Endothelial cell of umbilical vein (primary cell): ENCODE data around the gene NENF. TPM values are rescaled to one million over a fixed set of nuclear protein-coding genes. Genes with fewer than 3 reads are reported as not detected.

Source experiments
- BruUV-seq: library from RNA; stranded (reverse); fragments of 400-500 nt; replicated peaks from 2 replicates; lab custom pipeline; 2021; lab: Mats Ljungman, UMichigan
- CTCF ChIA-PET: fragments of 300-600, 350-600 bp; sonication (Branson Sonifier 250); formaldehyde crosslinking; loops from one replicate; lab custom pipeline; 2021; ENCODE audit warnings: antibody characterized with exemption, inconsistent platforms; lab: Charles Lee
- POLR2A ChIA-PET: fragments of 300-600, 350-600 bp; sonication (Branson Sonifier 250); formaldehyde crosslinking; loops from one replicate; lab custom pipeline; 2021; ENCODE audit warnings: antibody characterized with exemption, inconsistent platforms; lab: Charles Lee
- DNase-seq: peaks from one replicate; pipeline ENCODE4 v3.0.0-alpha.2; 2011; ENCODE audit warnings: low read depth, low spot score
- FAIRE-seq: peaks from 2 replicates; lab custom pipeline; 2011; peaks lifted over from hg19 to GRCh38; lab: Jason Lieb, UNC
- H2AFZ ChIP-seq: 2 replicates; pipeline ENCODE4 v1.6.0; 2012; ENCODE audit warnings: low read depth, low read length, control low read depth, inconsistent platforms
- H3K27ac ChIP-seq: 2 replicates; pipeline ENCODE4 v1.5.1; 2011; ENCODE audit warnings: low read depth, mild to moderate bottlenecking, control low read depth, low read length, moderate library complexity; ENCODE audit not compliant: insufficient read depth
- H3K27me3 ChIP-seq, 2 experiments: 2 replicates each; pipeline versions ENCODE4 v1.6.0 to v1.6.1; 2011; ENCODE audit warnings: low read length in 2 of 2, mixed read lengths in 1 of 2; ENCODE audit not compliant: control insufficient read depth in 2 of 2, insufficient read depth in 2 of 2
- H3K36me3 ChIP-seq, 2 experiments: 2 replicates in 1 of 2; 3 replicates in 1 of 2; pipeline ENCODE4 v1.5.1; 2011; ENCODE audit warnings: low read length in 2 of 2, mild to moderate bottlenecking in 1 of 2, moderate library complexity in 1 of 2; ENCODE audit not compliant: control insufficient read depth in 2 of 2, insufficient read depth in 2 of 2; ENCODE audit errors: extremely low read depth in 1 of 2
- H3K4me1 ChIP-seq: 3 replicates; pipeline ENCODE4 v1.5.1; 2011; ENCODE audit warnings: mild to moderate bottlenecking, low read length; ENCODE audit not compliant: control insufficient read depth, insufficient read depth; ENCODE audit errors: extremely low read depth
- H3K4me2 ChIP-seq: 2 replicates; pipeline ENCODE4 v1.6.1; 2011; ENCODE audit warnings: low read length, control low read depth, mixed read lengths; ENCODE audit not compliant: insufficient read depth
- H3K4me3 ChIP-seq, 3 experiments: fragments of 200-600 bp in 1 of 3; sonication (generic), shearing (Covaris generic) in 1 of 3; replicated peaks in 1 of 3; 2 replicates each; pipeline ENCODE4 v1.5.1; 2011 to 2016; ENCODE audit warnings: control low read depth in 3 of 3, low read length in 3 of 3, mild to moderate bottlenecking in 2 of 3, inconsistent platforms in 1 of 3, low read depth in 1 of 3, moderate library complexity in 1 of 3; ENCODE audit not compliant: insufficient read depth in 1 of 3
- H3K79me2 ChIP-seq: 2 replicates; pipeline ENCODE4 v1.6.0; 2012; ENCODE audit warnings: low read length, inconsistent platforms; ENCODE audit not compliant: control insufficient read depth, insufficient read depth
- H3K9ac ChIP-seq: replicated peaks from 2 replicates; pipeline ENCODE3; 2011; ENCODE audit warnings: low read length, control low read depth; ENCODE audit not compliant: insufficient read depth; ENCODE audit errors: extremely low read depth
- H3K9me1 ChIP-seq: replicated peaks from 3 replicates; pipeline ENCODE4 v1.6.0; 2011; ENCODE audit warnings: mild to moderate bottlenecking, low read length; ENCODE audit not compliant: control insufficient read depth, insufficient read depth; ENCODE audit errors: extremely low read depth
- H3K9me3 ChIP-seq: replicated peaks from 2 replicates; pipeline ENCODE4 v1.5.1; 2012; ENCODE audit warnings: low read length, inconsistent platforms; ENCODE audit not compliant: control insufficient read depth, insufficient read depth
- H4K20me1 ChIP-seq: replicated peaks from 2 replicates; pipeline ENCODE3; 2011; ENCODE audit warnings: mild to moderate bottlenecking, low read length; ENCODE audit not compliant: control insufficient read depth, insufficient read depth; ENCODE audit errors: extremely low read depth
- EZH2 ChIP-seq: IDR thresholded peaks from 2 replicates; pipeline ENCODE4 v1.6.1; 2012; ENCODE audit warnings: borderline replicate concordance, low read depth, mild to moderate bottlenecking, moderate library complexity, low read length, inconsistent platforms; ENCODE audit not compliant: severe bottlenecking
- FOS ChIP-seq: IDR thresholded peaks from 2 replicates; pipeline ENCODE4 v1.6.1; 2011; ENCODE audit warnings: mild to moderate bottlenecking, low read length, moderate library complexity, borderline replicate concordance; ENCODE audit not compliant: insufficient read depth
- GATA2 ChIP-seq: IDR thresholded peaks from 2 replicates; pipeline ENCODE4 v1.7.0; 2011; ENCODE audit warnings: low read depth, mild to moderate bottlenecking, moderate library complexity, mixed read lengths, low read length; ENCODE audit not compliant: insufficient read length, insufficient read depth
- JUN ChIP-seq: IDR thresholded peaks from 2 replicates; pipeline ENCODE4 v1.6.1; 2011; ENCODE audit warnings: borderline replicate concordance, low read depth; ENCODE audit not compliant: insufficient read length, insufficient read depth
- MYC ChIP-seq: IDR thresholded peaks from one replicate; pipeline ENCODE4 v1.6.1; 2011; ENCODE audit warnings: mild to moderate bottlenecking, low read depth, low read length
- POLR2A ChIP-seq: IDR thresholded peaks from 2 replicates; pipeline ENCODE4 v1.6.1; 2012; ENCODE audit warnings: low read depth, mild to moderate bottlenecking, control low read depth, low read length
- POLR2AphosphoS5 ChIP-seq: IDR thresholded peaks from 2 replicates; pipeline ENCODE4 v1.6.1; 2012; ENCODE audit warnings: low read depth, mild to moderate bottlenecking, control low read depth, low read length, moderate library complexity; ENCODE audit not compliant: insufficient read depth
- dilution Hi-C: fragments of 300-500 bp; cut with MboI; formaldehyde crosslinking; loops from one replicate; pipeline ENCODE4 v1.15.0; 2019; ENCODE audit warnings: low sequenced_read_pairs; ENCODE audit not compliant: extremely low pct_ligation_motif_present
- intact Hi-C: fragments of 100-400 bp; cut with micrococcal nuclease; formaldehyde crosslinking; loops from one replicate; pipeline ENCODE4 v1.10.0; 2022
- polyA plus RNA-seq, 4 experiments: library from polyadenylated mRNA; depleted of rRNA in 3 of 4; stranded (reverse) in 3 of 4; unstranded in 1 of 4; fragments of >200 nt; gene quantifications; 2 replicates each; pipeline versions ENCODE4 v1.2.1 to v1.2.3, GENCODE V29; 2011 to 2012; ENCODE audit warnings: missing spikeins in 1 of 4
- total RNA-seq: library from RNA; stranded (reverse); gene quantifications from 2 replicates; pipeline ENCODE4 v1.2.3, GENCODE V29; 2021
- TF ChIP-seq, protein P1 (sequence below): IDR thresholded peaks from 2 replicates; pipeline ENCODE4 v1.6.1; 2011; ENCODE audit not compliant: insufficient read depth, insufficient read length
- TF ChIP-seq, protein P2 (sequence below), 2 donors: IDR thresholded peaks; 1 replicate in 1 of 2; 2 replicates in 1 of 2; pipeline ENCODE4 v1.5.1; 2011; ENCODE audit warnings: low read length in 2 of 2, mild to moderate bottlenecking in 2 of 2, moderate library complexity in 2 of 2, control low read depth in 1 of 2, inconsistent platforms in 1 of 2, low read depth in 1 of 2; ENCODE audit not compliant: insufficient read depth in 1 of 2; ENCODE audit errors: extremely low read depth in 1 of 2

Gene NENF
- total and polyA plus RNA-seq, 2 donors (not counting 3 experiments of a cell fraction or from before 2014, with no cell fraction given): 19.8 to 23.0 TPM

DNA sequence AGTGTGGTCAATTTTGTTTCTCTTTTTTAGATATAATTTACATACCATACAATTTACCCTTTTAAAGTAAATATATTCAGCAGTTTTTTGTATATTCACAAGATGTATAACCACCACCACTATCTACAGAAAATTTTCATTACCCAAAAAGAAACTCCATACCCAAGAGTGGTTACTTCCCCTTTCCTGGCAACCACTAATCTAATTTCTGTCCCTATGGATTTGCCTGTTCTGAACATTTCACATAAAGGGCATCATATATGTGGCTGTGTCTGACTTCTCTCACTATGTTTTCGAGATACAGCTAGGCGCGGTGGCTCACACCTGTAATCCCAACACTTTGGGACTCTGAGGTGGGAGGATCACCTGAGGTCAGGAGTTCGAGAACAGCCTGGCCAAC is 31.7 kb upstream of the NENF start:
- H3K9me3 ChIP-seq: no peaks in the 10 kb centered on the region
- no peak overlapping the region for H3K9ac ChIP-seq
- dilution Hi-C loops (no loop called here), intact Hi-C loops (no loop called here)
- BruUV-seq: no TSS peak
- no peaks in the 10 kb centered on the region for H3K79me2 ChIP-seq
- no peak overlapping the region for H3K27ac ChIP-seq
- peaks cover 4% of the 10 kb centered on the region for H3K4me1 ChIP-seq
- H3K27me3 ChIP-seq: no peaks in the 10 kb centered on the region
- H3K36me3 ChIP-seq: no peaks in the 10 kb centered on the region
- no peak overlapping the region for H3K4me2 ChIP-seq
- H4K20me1 ChIP-seq: no peaks in the 10 kb centered on the region
- DNase-seq: no peak
- ChIA-PET POLR2A (no interaction called here), CTCF (no interaction called here)
- FAIRE-seq: no peak
- no peaks in the 10 kb centered on the region for H3K9me1 ChIP-seq
- H2AFZ ChIP-seq: no peak overlapping the region
- no peak overlapping the region for H3K4me3 ChIP-seq
- TF ChIP-seq FOS: no peak
- TF ChIP-seq JUN: no peak
- TF ChIP-seq GATA2: no peak
- TF ChIP-seq, protein P1, sequence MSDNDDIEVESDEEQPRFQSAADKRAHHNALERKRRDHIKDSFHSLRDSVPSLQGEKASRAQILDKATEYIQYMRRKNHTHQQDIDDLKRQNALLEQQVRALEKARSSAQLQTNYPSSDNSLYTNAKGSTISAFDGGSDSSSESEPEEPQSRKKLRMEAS: no peak
- TF ChIP-seq, protein P2, sequence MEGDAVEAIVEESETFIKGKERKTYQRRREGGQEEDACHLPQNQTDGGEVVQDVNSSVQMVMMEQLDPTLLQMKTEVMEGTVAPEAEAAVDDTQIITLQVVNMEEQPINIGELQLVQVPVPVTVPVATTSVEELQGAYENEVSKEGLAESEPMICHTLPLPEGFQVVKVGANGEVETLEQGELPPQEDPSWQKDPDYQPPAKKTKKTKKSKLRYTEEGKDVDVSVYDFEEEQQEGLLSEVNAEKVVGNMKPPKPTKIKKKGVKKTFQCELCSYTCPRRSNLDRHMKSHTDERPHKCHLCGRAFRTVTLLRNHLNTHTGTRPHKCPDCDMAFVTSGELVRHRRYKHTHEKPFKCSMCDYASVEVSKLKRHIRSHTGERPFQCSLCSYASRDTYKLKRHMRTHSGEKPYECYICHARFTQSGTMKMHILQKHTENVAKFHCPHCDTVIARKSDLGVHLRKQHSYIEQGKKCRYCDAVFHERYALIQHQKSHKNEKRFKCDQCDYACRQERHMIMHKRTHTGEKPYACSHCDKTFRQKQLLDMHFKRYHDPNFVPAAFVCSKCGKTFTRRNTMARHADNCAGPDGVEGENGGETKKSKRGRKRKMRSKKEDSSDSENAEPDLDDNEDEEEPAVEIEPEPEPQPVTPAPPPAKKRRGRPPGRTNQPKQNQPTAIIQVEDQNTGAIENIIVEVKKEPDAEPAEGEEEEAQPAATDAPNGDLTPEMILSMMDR (IDR thresholded peaks at IDR 0.05; ENCODE audit: extremely low read depth in 1 of 2, insufficient read depth in 1 of 2, low read depth in 1 of 2, low read length in 2 of 2): no peak
- no peak for TF ChIP-seq POLR2A
- TF ChIP-seq MYC: no peak
- TF ChIP-seq POLR2AphosphoS5: no peak
- TF ChIP-seq EZH2: no peak
